ENCODE measurements around the gene ZNF423. TPM values are rescaled to one million over a fixed set of nuclear protein-coding genes. Genes with fewer than 3 reads are reported as not detected.

ZNF423 gene
- total and polyA plus RNA-seq, 4 donors: 1.1 to 14.8 (median 3.3) TPM

- TF ChIP-seq CTCF (IDR thresholded peaks at IDR 0.05; ENCODE audit: control extremely low read depth, extremely low read depth): no peak
- peak in 2 of 3 donors; percentile 11 to 38 for DNase-seq
- WGBS, 2 donors: 87 to 88% methylated on average over 1 of the region's 1 CpG
These were observed 220.9 kb downstream of the ZNF423 start for GRCh38 chr16:49635009-49635350.

GRCh38 chr16:49634235-49635008, 221.5 kb downstream of the ZNF423 start:
- 90 to 96% methylated on average over 10 of the region's 10 CpGs for WGBS, 2 donors
- peaks cover 0 to 70% (median 17%) of the 10 kb centered on the region in 5 donors for H3K4me1 ChIP-seq (ENCODE audit: control insufficient read depth in 5 of 5, insufficient read depth in 5 of 5, low read length in 5 of 5)

More at GRCh38 chr16:49635009-49635350, 220.9 kb downstream of the ZNF423 start:
- H3K9me3 ChIP-seq (ENCODE audit: control insufficient read depth in 4 of 4, insufficient read depth in 3 of 4, low read length in 3 of 4): peaks cover 0 to 2% (median 0%) of the 10 kb centered on the region in 4 donors
- H3K4me3 ChIP-seq: no peak overlapping the region
- peaks cover 0 to 75% (median 22%) of the 10 kb centered on the region in 5 donors for H3K4me1 ChIP-seq (ENCODE audit: control insufficient read depth in 5 of 5, insufficient read depth in 5 of 5, low read length in 5 of 5)
- H3K9ac ChIP-seq (ENCODE audit: insufficient read depth in 1 of 2, low read length in 2 of 2): peak overlapping the region in 1 of 2 donors; percentile 43
- no peak for ATAC-seq (ENCODE audit: insufficient read depth, low FRiP score)
- H3K36me3 ChIP-seq (ENCODE audit: control insufficient read depth in 4 of 4, insufficient read depth in 4 of 4, low read length in 4 of 4): peaks cover 0 to 31% (median 16%) of the 10 kb centered on the region in 4 donors
- no peak overlapping the region for H3K27ac ChIP-seq (ENCODE audit: low read depth in 1 of 2, low read length in 1 of 2)
- no peaks in the 10 kb centered on the region for H3K27me3 ChIP-seq (ENCODE audit: control insufficient read depth in 3 of 3, insufficient read depth in 3 of 3, low read length in 2 of 3)

GRCh38 chr16:49632795-49633184, 223.1 kb downstream of the ZNF423 start:
- WGBS, 2 donors: 87 to 90% methylated on average over 4 of the region's 4 CpGs
- peak in 1 of 3 donors; percentile 9 for DNase-seq
- Histone ChIP-seq H3K4me3 (no peak overlapping the region), H3K27me3 (ENCODE audit: control insufficient read depth in 3 of 3, insufficient read depth in 3 of 3, low read length in 2 of 3) (no peaks in the 10 kb centered on the region), H3K4me1 (ENCODE audit: control insufficient read depth in 5 of 5, insufficient read depth in 5 of 5, low read length in 5 of 5) (peaks cover 0 to 53% (median 1%) of the 10 kb centered on the region in 5 donors), H3K36me3 (ENCODE audit: control insufficient read depth in 4 of 4, insufficient read depth in 4 of 4, low read length in 4 of 4) (peaks cover 0 to 42% (median 20%) of the 10 kb centered on the region in 4 donors), H3K27ac (ENCODE audit: low read depth in 1 of 2, low read length in 1 of 2) (no peak overlapping the region), H3K9ac (ENCODE audit: insufficient read depth in 1 of 2, low read length in 2 of 2) (no peak overlapping the region), H3K9me3 (ENCODE audit: control insufficient read depth in 4 of 4, insufficient read depth in 3 of 4, low read length in 3 of 4) (peaks cover 0 to 13% (median 2%) of the 10 kb centered on the region in 4 donors)
- TF ChIP-seq CTCF (IDR thresholded peaks at IDR 0.05; ENCODE audit: control extremely low read depth, extremely low read depth): no peak
- ATAC-seq (ENCODE audit: insufficient read depth, low FRiP score): no peak

More at GRCh38 chr16:49634235-49635008, 221.5 kb downstream of the ZNF423 start:
- H3K9ac ChIP-seq (ENCODE audit: insufficient read depth in 1 of 2, low read length in 2 of 2): peak overlapping the region in 1 of 2 donors; percentile 43
- H3K36me3 ChIP-seq (ENCODE audit: control insufficient read depth in 4 of 4, insufficient read depth in 4 of 4, low read length in 4 of 4): peaks cover 0 to 34% (median 19%) of the 10 kb centered on the region in 4 donors
- peak in 1 of 3 donors; percentile 8 for DNase-seq
- no peak overlapping the region for H3K27ac ChIP-seq (ENCODE audit: low read depth in 1 of 2, low read length in 1 of 2)
- no peak for TF ChIP-seq CTCF (IDR thresholded peaks at IDR 0.05; ENCODE audit: control extremely low read depth, extremely low read depth)
- ATAC-seq (ENCODE audit: insufficient read depth, low FRiP score): no peak
- H3K27me3 ChIP-seq (ENCODE audit: control insufficient read depth in 3 of 3, insufficient read depth in 3 of 3, low read length in 2 of 3): no peaks in the 10 kb centered on the region
- peaks cover 0 to 3% (median 1%) of the 10 kb centered on the region in 4 donors for H3K9me3 ChIP-seq (ENCODE audit: control insufficient read depth in 4 of 4, insufficient read depth in 3 of 4, low read length in 3 of 4)
- no peak overlapping the region for H3K4me3 ChIP-seq

All from lung (tissue), 12 donors.